Endothelial cell of umbilical vein (primary cell): ENCODE measurements around the gene CNTN2. TPM values are rescaled to one million over a fixed set of nuclear protein-coding genes. Genes with fewer than 3 reads are reported as not detected.

Experiments
- BruUV-seq: library from RNA; stranded (reverse); fragments of 400-500 nt; replicated peaks from 2 replicates; lab custom pipeline; 2021; lab: Mats Ljungman, UMichigan
- CTCF ChIA-PET: fragments of 300-600, 350-600 bp; sonication (Branson Sonifier 250); formaldehyde crosslinking; loops from one replicate; lab custom pipeline; 2021; ENCODE audit warnings: antibody characterized with exemption, inconsistent platforms; lab: Charles Lee
- POLR2A ChIA-PET: fragments of 300-600, 350-600 bp; sonication (Branson Sonifier 250); formaldehyde crosslinking; loops from one replicate; lab custom pipeline; 2021; ENCODE audit warnings: antibody characterized with exemption, inconsistent platforms; lab: Charles Lee
- DNase-seq: peaks from one replicate; pipeline ENCODE4 v3.0.0-alpha.2; 2011; ENCODE audit warnings: low read depth, low spot score
- FAIRE-seq: peaks from 2 replicates; lab custom pipeline; 2011; peaks lifted over from hg19 to GRCh38; lab: Jason Lieb, UNC
- H2AFZ ChIP-seq: 2 replicates; pipeline ENCODE4 v1.6.0; 2012; ENCODE audit warnings: low read depth, low read length, control low read depth, inconsistent platforms
- H3K27ac ChIP-seq: 2 replicates; pipeline ENCODE4 v1.5.1; 2011; ENCODE audit warnings: low read depth, mild to moderate bottlenecking, control low read depth, low read length, moderate library complexity; ENCODE audit not compliant: insufficient read depth
- H3K27me3 ChIP-seq, 2 experiments: 2 replicates each; pipeline versions ENCODE4 v1.6.0 to v1.6.1; 2011; ENCODE audit warnings: low read length in 2 of 2, mixed read lengths in 1 of 2; ENCODE audit not compliant: control insufficient read depth in 2 of 2, insufficient read depth in 2 of 2
- H3K36me3 ChIP-seq, 2 experiments: 2 replicates in 1 of 2; 3 replicates in 1 of 2; pipeline ENCODE4 v1.5.1; 2011; ENCODE audit warnings: low read length in 2 of 2, mild to moderate bottlenecking in 1 of 2, moderate library complexity in 1 of 2; ENCODE audit not compliant: control insufficient read depth in 2 of 2, insufficient read depth in 2 of 2; ENCODE audit errors: extremely low read depth in 1 of 2
- H3K4me1 ChIP-seq: 3 replicates; pipeline ENCODE4 v1.5.1; 2011; ENCODE audit warnings: mild to moderate bottlenecking, low read length; ENCODE audit not compliant: control insufficient read depth, insufficient read depth; ENCODE audit errors: extremely low read depth
- H3K4me2 ChIP-seq: 2 replicates; pipeline ENCODE4 v1.6.1; 2011; ENCODE audit warnings: low read length, control low read depth, mixed read lengths; ENCODE audit not compliant: insufficient read depth
- H3K4me3 ChIP-seq, 3 experiments: fragments of 200-600 bp in 1 of 3; sonication (generic), shearing (Covaris generic) in 1 of 3; replicated peaks in 1 of 3; 2 replicates each; pipeline ENCODE4 v1.5.1; 2011 to 2016; ENCODE audit warnings: control low read depth in 3 of 3, low read length in 3 of 3, mild to moderate bottlenecking in 2 of 3, inconsistent platforms in 1 of 3, low read depth in 1 of 3, moderate library complexity in 1 of 3; ENCODE audit not compliant: insufficient read depth in 1 of 3
- H3K79me2 ChIP-seq: 2 replicates; pipeline ENCODE4 v1.6.0; 2012; ENCODE audit warnings: low read length, inconsistent platforms; ENCODE audit not compliant: control insufficient read depth, insufficient read depth
- H3K9ac ChIP-seq: replicated peaks from 2 replicates; pipeline ENCODE3; 2011; ENCODE audit warnings: low read length, control low read depth; ENCODE audit not compliant: insufficient read depth; ENCODE audit errors: extremely low read depth
- H3K9me1 ChIP-seq: replicated peaks from 3 replicates; pipeline ENCODE4 v1.6.0; 2011; ENCODE audit warnings: mild to moderate bottlenecking, low read length; ENCODE audit not compliant: control insufficient read depth, insufficient read depth; ENCODE audit errors: extremely low read depth
- H3K9me3 ChIP-seq: replicated peaks from 2 replicates; pipeline ENCODE4 v1.5.1; 2012; ENCODE audit warnings: low read length, inconsistent platforms; ENCODE audit not compliant: control insufficient read depth, insufficient read depth
- H4K20me1 ChIP-seq: replicated peaks from 2 replicates; pipeline ENCODE3; 2011; ENCODE audit warnings: mild to moderate bottlenecking, low read length; ENCODE audit not compliant: control insufficient read depth, insufficient read depth; ENCODE audit errors: extremely low read depth
- CTCF ChIP-seq, 2 donors: IDR thresholded peaks; 1 replicate in 1 of 2; 2 replicates in 1 of 2; pipeline ENCODE4 v1.5.1; 2011; ENCODE audit warnings: low read length in 2 of 2, mild to moderate bottlenecking in 2 of 2, moderate library complexity in 2 of 2, control low read depth in 1 of 2, inconsistent platforms in 1 of 2, low read depth in 1 of 2; ENCODE audit not compliant: insufficient read depth in 1 of 2; ENCODE audit errors: extremely low read depth in 1 of 2
- EZH2 ChIP-seq: IDR thresholded peaks from 2 replicates; pipeline ENCODE4 v1.6.1; 2012; ENCODE audit warnings: borderline replicate concordance, low read depth, mild to moderate bottlenecking, moderate library complexity, low read length, inconsistent platforms; ENCODE audit not compliant: severe bottlenecking
- FOS ChIP-seq: IDR thresholded peaks from 2 replicates; pipeline ENCODE4 v1.6.1; 2011; ENCODE audit warnings: mild to moderate bottlenecking, low read length, moderate library complexity, borderline replicate concordance; ENCODE audit not compliant: insufficient read depth
- GATA2 ChIP-seq: IDR thresholded peaks from 2 replicates; pipeline ENCODE4 v1.7.0; 2011; ENCODE audit warnings: low read depth, mild to moderate bottlenecking, moderate library complexity, mixed read lengths, low read length; ENCODE audit not compliant: insufficient read length, insufficient read depth
- JUN ChIP-seq: IDR thresholded peaks from 2 replicates; pipeline ENCODE4 v1.6.1; 2011; ENCODE audit warnings: borderline replicate concordance, low read depth; ENCODE audit not compliant: insufficient read length, insufficient read depth
- MAX ChIP-seq: IDR thresholded peaks from 2 replicates; pipeline ENCODE4 v1.6.1; 2011; ENCODE audit not compliant: insufficient read depth, insufficient read length
- MYC ChIP-seq: IDR thresholded peaks from one replicate; pipeline ENCODE4 v1.6.1; 2011; ENCODE audit warnings: mild to moderate bottlenecking, low read depth, low read length
- POLR2A ChIP-seq: IDR thresholded peaks from 2 replicates; pipeline ENCODE4 v1.6.1; 2012; ENCODE audit warnings: low read depth, mild to moderate bottlenecking, control low read depth, low read length
- POLR2AphosphoS5 ChIP-seq: IDR thresholded peaks from 2 replicates; pipeline ENCODE4 v1.6.1; 2012; ENCODE audit warnings: low read depth, mild to moderate bottlenecking, control low read depth, low read length, moderate library complexity; ENCODE audit not compliant: insufficient read depth
- dilution Hi-C: fragments of 300-500 bp; cut with MboI; formaldehyde crosslinking; loops from one replicate; pipeline ENCODE4 v1.15.0; 2019; ENCODE audit warnings: low sequenced_read_pairs; ENCODE audit not compliant: extremely low pct_ligation_motif_present
- intact Hi-C: fragments of 100-400 bp; cut with micrococcal nuclease; formaldehyde crosslinking; loops from one replicate; pipeline ENCODE4 v1.10.0; 2022
- polyA plus RNA-seq, 4 experiments: library from polyadenylated mRNA; depleted of rRNA in 3 of 4; stranded (reverse) in 3 of 4; unstranded in 1 of 4; fragments of >200 nt; gene quantifications; 2 replicates each; pipeline versions ENCODE4 v1.2.1 to v1.2.3, GENCODE V29; 2011 to 2012; ENCODE audit warnings: missing spikeins in 1 of 4
- total RNA-seq: library from RNA; stranded (reverse); gene quantifications from 2 replicates; pipeline ENCODE4 v1.2.3, GENCODE V29; 2021

Gene CNTN2
- total and polyA plus RNA-seq, 2 donors (not counting 3 experiments of a cell fraction or from before 2014, with no cell fraction given), result not detected

- Histone ChIP-seq H3K27ac (no peak overlapping the region), H3K9ac (no peak overlapping the region), H3K36me3 (no peaks in the 10 kb centered on the region), H3K4me1 (no peaks in the 10 kb centered on the region), H4K20me1 (no peaks in the 10 kb centered on the region), H3K27me3 (peaks cover 37 to 48% of the 10 kb centered on the region in 2 experiments), H3K9me3 (no peaks in the 10 kb centered on the region), H3K4me2 (no peak overlapping the region), H3K4me3 (no peak overlapping the region), H2AFZ (no peak overlapping the region), H3K9me1 (no peaks in the 10 kb centered on the region), H3K79me2 (no peaks in the 10 kb centered on the region)
- FAIRE-seq, result no peak
- POLR2A ChIA-PET, result no interaction called here
- DNase-seq, result no peak
- dilution Hi-C loops (no loop called here), intact Hi-C loops (no loop called here)
- CTCF ChIA-PET, result interaction anchor here (1.0 kb wide), 1 partner anchor 17 kb away, joined by 5 read pairs; no protein-coding TSS in a partner anchor
- TF ChIP-seq JUN (no peak), GATA2 (no peak), MYC (no peak), POLR2AphosphoS5 (no peak), FOS (no peak), EZH2 (no peak)
- BruUV-seq, result no TSS peak
Measured at GRCh38 chr1:205045146-205045545, 2.1 kb downstream of the CNTN2 start.

- TF ChIP-seq POLR2A (no peak), JUN (no peak), MYC (no peak), FOS (no peak), EZH2 (no peak), POLR2AphosphoS5 (no peak), MAX (no peak), CTCF (IDR thresholded peaks at IDR 0.05; ENCODE audit: extremely low read depth in 1 of 2, insufficient read depth in 1 of 2, low read depth in 1 of 2, low read length in 2 of 2) (no peak), GATA2 (no peak)
- FAIRE-seq, result no peak
- Histone ChIP-seq H3K9ac (no peak overlapping the region), H3K27ac (no peak overlapping the region), H2AFZ (no peak overlapping the region), H4K20me1 (no peaks in the 10 kb centered on the region), H3K9me1 (no peaks in the 10 kb centered on the region), H3K36me3 (no peaks in the 10 kb centered on the region), H3K9me3 (no peaks in the 10 kb centered on the region), H3K4me3 (no peak overlapping the region), H3K4me2 (no peak overlapping the region), H3K79me2 (no peaks in the 10 kb centered on the region), H3K4me1 (no peaks in the 10 kb centered on the region), H3K27me3 (peaks cover 32 to 40% of the 10 kb centered on the region in 2 experiments)
- dilution Hi-C loops, result no loop called here
- DNase-seq, result no peak
- ChIA-PET POLR2A (no interaction called here), CTCF (interaction anchor here (2.0 kb wide), 1 partner anchor 14 kb away, joined by 17 read pairs; no protein-coding TSS in a partner anchor)
- intact Hi-C loops, result no loop called here
- BruUV-seq, result no TSS peak
Measured at GRCh38 chr1:205046870-205047269, 3.9 kb downstream of the CNTN2 start.
